ENCODE data around the gene GPR4.

GRCh38 chr19:45585158-45585577 lies 16.8 kb downstream of the GPR4 start:
- no peak for TF ChIP-seq RAD21 (IDR thresholded peaks at IDR 0.05; ENCODE audit: low read depth)
- TF ChIP-seq CREB1 (IDR thresholded peaks at IDR 0.05; ENCODE audit: low read depth), result no peak
- no peak for TF ChIP-seq CEBPB (IDR thresholded peaks at IDR 0.05)
- peak; percentile 60 for TF ChIP-seq NFIC (IDR thresholded peaks at IDR 0.05)
- no peak for TF ChIP-seq EP300 (IDR thresholded peaks at IDR 0.05; ENCODE audit: borderline replicate concordance)
- TF ChIP-seq TAF1 (IDR thresholded peaks at IDR 0.05; ENCODE audit: low read depth), result no peak
- no peak for TF ChIP-seq YY1 (IDR thresholded peaks at IDR 0.05; ENCODE audit: low read depth)
- no peak for TF ChIP-seq REST (IDR thresholded peaks at IDR 0.05; ENCODE audit: low read depth)
- TF ChIP-seq FOXM1 (IDR thresholded peaks at IDR 0.05; ENCODE audit: borderline replicate concordance, low read depth), result no peak
- no peak for TF ChIP-seq TCF12 (IDR thresholded peaks at IDR 0.05; ENCODE audit: low read depth)
- no peak for TF ChIP-seq TEAD4 (IDR thresholded peaks at IDR 0.05)
- TF ChIP-seq EGR1 (IDR thresholded peaks at IDR 0.05), result no peak
- no peak for TF ChIP-seq ZBTB7A (IDR thresholded peaks at IDR 0.05; ENCODE audit: low read depth)
- no peak; the same call in 1 of the 2 replicates for TF ChIP-seq MAX (IDR thresholded peaks at IDR 0.05)
